Activated T-cell treated with anti-CD3 and anti-CD28 coated beads, Interleukin-2, amount 50 U/mL, for 1 hour (primary cell): Measurements from ENCODE around the gene ARHGAP40.

Source experiments
- DNase-seq: peaks from one replicate; pipeline ENCODE4 v3.0.0-alpha.2; 2020

ARHGAP40 gene

GRCh38 chr20:38692436-38693411 lies 91.1 kb downstream of the ARHGAP40 start:
- peak; percentile 53 for DNase-seq

DNA sequence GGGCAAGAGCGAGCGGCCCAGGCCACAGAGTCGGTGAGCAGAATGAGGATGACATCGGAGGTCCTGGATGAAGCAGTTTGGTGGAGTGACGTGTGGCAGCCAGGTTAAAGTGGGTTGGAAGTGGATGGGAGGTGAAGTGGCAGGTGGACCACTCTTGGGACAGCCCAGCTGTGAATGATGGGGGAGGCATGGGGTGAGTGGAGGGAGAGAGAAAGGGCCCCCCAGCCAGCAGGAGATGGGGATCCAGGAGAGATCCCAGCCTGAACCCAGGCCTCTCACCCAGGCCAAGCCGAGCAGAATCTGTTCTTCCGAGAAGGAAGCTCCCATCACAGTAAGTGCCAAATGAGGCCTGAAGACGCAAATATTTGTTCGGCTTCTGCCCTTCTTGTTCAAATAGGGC lies 95.7 kb downstream of the ARHGAP40 start:
- no peak for DNase-seq

DNA sequence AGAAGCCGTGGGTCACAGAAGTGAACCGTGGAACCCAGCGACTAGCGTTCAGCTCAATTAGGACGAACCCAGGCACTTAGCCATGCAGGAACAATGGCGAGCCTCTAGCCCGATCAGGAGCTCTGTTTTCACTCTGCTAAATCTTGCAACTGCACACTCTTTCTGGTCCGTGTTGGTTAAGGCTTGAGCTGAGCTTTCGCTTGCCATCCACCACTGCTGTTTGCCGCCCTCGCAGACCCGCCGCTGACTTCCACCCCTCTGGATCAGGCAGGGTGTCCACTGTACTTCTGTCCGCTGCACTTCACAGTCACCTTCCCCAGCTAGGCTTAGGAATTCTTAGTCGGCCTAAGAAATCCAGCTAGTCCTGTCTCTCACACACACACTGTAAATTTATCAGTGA lies 96.9 kb downstream of the ARHGAP40 start:
- no peak for DNase-seq

DNA sequence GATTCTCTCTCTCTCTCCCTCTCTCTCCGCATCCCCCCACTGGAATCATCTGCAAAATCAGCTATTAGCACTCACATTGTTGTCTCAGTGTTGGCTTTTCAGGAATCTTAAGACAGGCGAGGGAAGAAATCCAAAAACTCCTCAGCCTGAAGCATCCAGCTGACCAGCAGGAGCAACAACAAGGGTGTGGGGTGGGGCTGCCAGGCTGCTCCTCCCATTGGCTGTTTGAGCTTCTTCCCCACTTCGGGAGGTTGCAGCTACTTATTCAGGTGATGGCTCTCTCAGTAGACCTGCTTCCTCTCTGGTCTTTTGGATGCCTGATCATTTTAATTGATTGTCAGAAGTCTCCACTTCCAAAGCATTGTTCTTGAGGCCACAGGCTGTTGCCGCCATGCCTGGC lies 98.5 kb downstream of the ARHGAP40 start:
- no peak for DNase-seq
